K562 (cell line): Measurements from ENCODE around the gene TMEM19. TPM values are rescaled to one million over a fixed set of nuclear protein-coding genes. Genes with fewer than 3 reads are reported as not detected.

ENCODE experiments used
- ATAC-seq: fragments of 200-7000 bp; cut with Tn5 transposase; 3 replicates; pipeline ENCODE4 v1.9.1; 2020; ENCODE audit warnings: moderate library complexity
- BruUV-seq: library from RNA; stranded (reverse); fragments of 400-500 nt; replicated peaks from 2 replicates; lab custom pipeline; 2021; lab: Mats Ljungman, UMichigan
- CTCF ChIA-PET: fragments of 300-600 bp; formaldehyde crosslinking; extraction: SDS; loops from one replicate; lab custom pipeline; 2021; ENCODE audit warnings: low intra/inter-chr PET ratio; lab: Yijun Ruan, JAX
- POLR2A ChIA-PET: fragments of 300-600, 350-650 bp; sonication (Branson Sonifier 250); formaldehyde crosslinking; extraction: SDS; loops from one replicate; lab custom pipeline; 2021; ENCODE audit warnings: antibody characterized with exemption, inconsistent platforms; lab: Yijun Ruan, JAX
- DNase-seq, 4 experiments: peaks; one replicate each; pipeline versions ENCODE4 v3.0.0 to v3.0.0-alpha.2; 2011 to 2018; ENCODE audit warnings: low spot score in 3 of 4, mixed read lengths in 3 of 4; ENCODE audit errors: extremely low read depth in 1 of 4
- FAIRE-seq: peaks from 2 replicates; lab custom pipeline; 2011; peaks lifted over from hg19 to GRCh38; lab: Jason Lieb, UNC
- H2AFZ ChIP-seq: 2 replicates; pipeline ENCODE4 v1.6.0; 2011; ENCODE audit warnings: low read depth, low read length, control low read depth, inconsistent platforms
- H3K27ac ChIP-seq: fragments of 200-600 bp; 3 replicates; pipeline ENCODE4 v1.8.0; 2011; ENCODE audit warnings: low read depth, mild to moderate bottlenecking, control low read depth, inconsistent platforms, low read length, moderate library complexity, mixed read lengths; ENCODE audit errors: extremely low read depth
- H3K27me3 ChIP-seq, 2 experiments: fragments of 300-600 bp in 1 of 2; 2 replicates in 1 of 2; 3 replicates in 1 of 2; pipeline versions ENCODE4 v1.6.0 to v1.8.0; 2011; ENCODE audit warnings: inconsistent platforms in 2 of 2, low read length in 2 of 2, mild to moderate bottlenecking in 1 of 2, mixed read lengths in 1 of 2, moderate library complexity in 1 of 2; ENCODE audit not compliant: control insufficient read depth in 2 of 2, insufficient read depth in 2 of 2
- H3K36me3 ChIP-seq: fragments of 300-600 bp; 3 replicates; pipeline ENCODE4 v1.8.0; 2011; ENCODE audit warnings: mild to moderate bottlenecking, low read length, inconsistent platforms; ENCODE audit not compliant: control insufficient read depth, insufficient read depth
- H3K4me1 ChIP-seq, 2 experiments: fragments of 200-600 bp in 1 of 2; replicated peaks in 1 of 2; 2 replicates in 1 of 2; 3 replicates in 1 of 2; pipeline versions ENCODE4 v1.5.1 to v1.8.0; 2011; ENCODE audit warnings: inconsistent platforms in 2 of 2, low read length in 2 of 2, mild to moderate bottlenecking in 1 of 2, mixed read lengths in 1 of 2, moderate library complexity in 1 of 2; ENCODE audit not compliant: control insufficient read depth in 2 of 2, insufficient read depth in 2 of 2
- H3K4me2 ChIP-seq: 2 replicates; pipeline ENCODE4 v1.6.1; 2011; ENCODE audit warnings: low read length, control low read depth, inconsistent platforms, mixed read lengths; ENCODE audit not compliant: insufficient read depth
- H3K4me3 ChIP-seq: fragments of 200-600 bp; sonication (generic), shearing (Covaris generic); 2 replicates; pipeline ENCODE4 v1.5.1; 2016; ENCODE audit warnings: control low read depth, inconsistent platforms
- H3K79me2 ChIP-seq: fragments of 200-600 bp; 3 replicates; pipeline ENCODE4 v1.8.0; 2011; ENCODE audit warnings: low read length, inconsistent platforms; ENCODE audit not compliant: control insufficient read depth, insufficient read depth
- H3K9ac ChIP-seq, 2 experiments: 2 replicates each; pipeline versions ENCODE4 v1.6.0 to v1.6.1; 2011; ENCODE audit warnings: low read depth in 2 of 2, low read length in 2 of 2, control low read depth in 1 of 2, inconsistent platforms in 1 of 2, mild to moderate bottlenecking in 1 of 2, mixed read lengths in 1 of 2; ENCODE audit not compliant: insufficient read depth in 1 of 2
- H3K9me1 ChIP-seq: one replicate; pipeline ENCODE4 v1.6.0; 2011; ENCODE audit warnings: inconsistent platforms, mild to moderate bottlenecking, low read length, moderate library complexity; ENCODE audit not compliant: control insufficient read depth, insufficient read depth
- H3K9me3 ChIP-seq: replicated peaks from 2 replicates; pipeline ENCODE4 v1.5.1; 2011; ENCODE audit warnings: low read depth, low read length, inconsistent platforms; ENCODE audit not compliant: control insufficient read depth, insufficient read depth
- H4K20me1 ChIP-seq: replicated peaks from 2 replicates; pipeline ENCODE4 v1.6.1; 2011; ENCODE audit warnings: low read length, inconsistent platforms, mixed read lengths; ENCODE audit not compliant: control insufficient read depth, insufficient read depth
- C11orf30 ChIP-seq: fragments of 450-650 bp; IDR thresholded peaks from 2 replicates; pipeline ENCODE4 v1.6.1; 2016; ENCODE audit warnings: low read depth, mild to moderate bottlenecking
- MECOM ChIP-seq: fragments of 250-450 bp; sonication (Bioruptor Pico); IDR thresholded peaks from 2 replicates; pipeline ENCODE4 v1.8.0; 2022; ENCODE audit warnings: inconsistent platforms
- POLR2B ChIP-seq: fragments of 450-650 bp; IDR thresholded peaks from 2 replicates; pipeline ENCODE4 v1.6.1; 2018; ENCODE audit warnings: low read depth; ENCODE audit not compliant: partially characterized antibody
- PTRF ChIP-seq: fragments of 450-650 bp; IDR thresholded peaks from 2 replicates; pipeline ENCODE4 v1.6.1; 2016; ENCODE audit warnings: mild to moderate bottlenecking, missing genetic modification characterization, missing compliant biosample characterization
- PYGO2 ChIP-seq: fragments of 450-650 bp; IDR thresholded peaks from 2 replicates; pipeline ENCODE4 v1.6.1; 2016; ENCODE audit warnings: mild to moderate bottlenecking, missing genetic modification characterization, moderate library complexity, missing compliant biosample characterization
- RBM25 ChIP-seq: fragments of 200-400 bp; formaldehyde crosslinking; IDR thresholded peaks from 2 replicates; pipeline ENCODE4 v1.6.1; 2018; ENCODE audit warnings: low read length, low read depth, moderate library complexity; ENCODE audit not compliant: severe bottlenecking
- ZNF121 ChIP-seq: sonication (generic); formaldehyde crosslinking; conservative IDR thresholded peaks from 2 replicates; pipeline ENCODE4 v1.8.0; 2022; ENCODE audit warnings: missing genetic modification reagents
- ZNF316 ChIP-seq: fragments of 450-650 bp; IDR thresholded peaks from 2 replicates; pipeline ENCODE4 v1.6.1; 2016
- WGBS: fragments of 100-300 bp; shearing (Covaris generic); methylation state at CpG from one replicate; pipeline ENCODE4 v1.1.6; 2016; ENCODE audit warnings: low coverage, mixed read lengths; ENCODE audit not compliant: insufficient coverage; ENCODE audit errors: missing lambda C conversion rate; 5-methylcytosine and 5-hydroxymethylcytosine counted together
- in situ Hi-C: fragments of 300-500 bp; cut with MboI; formaldehyde crosslinking; loops from 4 replicates; pipeline ENCODE4 v1.15.0; 2018; ENCODE audit warnings: inconsistent platforms, mixed read lengths
- intact Hi-C: fragments of 100-400 bp; cut with micrococcal nuclease; formaldehyde crosslinking; loops from 2 replicates; pipeline ENCODE4 v1.14.2; 2022
- polyA plus RNA-seq, 8 experiments: library from polyadenylated mRNA; depleted of rRNA in 4 of 8; stranded (reverse) in 5 of 8; unstranded in 3 of 8; fragments of >200 nt; fragmentation: Nextera tagmentation in 2 of 8; fragmentation: Illumina TruSeq in 1 of 8; extraction: Ambion mirVana in 2 of 8; extraction: Trizol in 1 of 8; gene quantifications; 2 replicates each; pipeline versions ENCODE4 v1.2.1 to v1.2.3, GENCODE V29; 2011 to 2014; ENCODE audit warnings: inconsistent platforms in 1 of 8, missing spikeins in 1 of 8
- total RNA-seq, 7 experiments: library from RNA; depleted of rRNA in 6 of 7; stranded (reverse); fragments of >200 nt in 6 of 7; fragmentation: Illumina TruSeq in 2 of 7; extraction: Trizol in 2 of 7; gene quantifications; 2 replicates each; pipeline versions ENCODE4 v1.2.1 to v1.2.3, GENCODE V29; 2011 to 2021; ENCODE audit warnings: low replicate concordance in 1 of 7
- TF ChIP-seq, protein P1 (sequence below), 3 experiments: fragments of 200-800 bp in 1 of 3; fragments of 250-450 bp in 1 of 3; fragments of 450-650 bp in 1 of 3; sonication (Bioruptor Pico) in 1 of 3; sonication (Bioruptor generic) in 1 of 3; formaldehyde crosslinking in 1 of 3; IDR thresholded peaks; 2 replicates each; pipeline versions ENCODE4 v1.6.1 to v1.8.0; 2016 to 2022; ENCODE audit warnings: mild to moderate bottlenecking in 2 of 3, missing genetic modification characterization in 2 of 3, missing compliant biosample characterization in 1 of 3, moderate library complexity in 1 of 3
- TF ChIP-seq, protein P2 (sequence below): IDR thresholded peaks from 3 replicates; pipeline ENCODE4 v1.6.1; 2011; ENCODE audit warnings: borderline replicate concordance, mild to moderate bottlenecking, moderate library complexity; ENCODE audit not compliant: insufficient read length; ENCODE audit errors: extremely low read depth
- TF ChIP-seq, protein P3 (sequence below): fragments of 450-650 bp; conservative IDR thresholded peaks from 2 replicates; pipeline ENCODE4 v1.6.1; 2016; ENCODE audit warnings: missing genetic modification characterization, low read depth, mild to moderate bottlenecking, missing compliant biosample characterization, moderate library complexity

The TMEM19 gene
- total and polyA plus RNA-seq, 9 of the 15 experiments (the other 6 are each of a cell fraction or from before 2014, with no cell fraction given), result 8.2 to 24.2 (median 17.2) TPM

DNA sequence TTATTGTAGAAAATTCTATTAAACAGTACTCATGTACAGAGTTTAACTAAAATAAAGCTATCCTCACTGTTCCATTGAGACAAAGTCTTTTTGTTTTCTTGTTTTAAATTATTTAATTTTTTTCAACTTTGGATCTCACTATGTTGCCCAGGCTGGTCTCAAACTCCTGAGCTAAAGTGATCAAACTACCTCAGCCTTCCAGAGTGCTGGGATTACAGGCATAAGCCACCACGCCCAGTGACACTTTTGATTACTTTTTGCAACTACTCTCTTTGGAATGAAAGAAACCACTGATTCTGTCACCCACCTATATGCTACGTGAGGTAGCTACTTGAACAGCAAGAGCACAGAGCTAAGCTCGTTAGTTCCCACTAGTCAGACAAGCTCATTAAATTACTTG, 39.4 kb upstream of the TMEM19 start:
- intact Hi-C loops (no loop called here), in situ Hi-C loops (loop anchor here (10.0 kb wide), 1 partner anchor 98 kb away; no protein-coding TSS in a partner anchor)
- Histone ChIP-seq H3K27me3 (no peaks in the 10 kb centered on the region), H3K27ac (no peak overlapping the region), H4K20me1 (no peaks in the 10 kb centered on the region), H3K9ac (no peak overlapping the region), H3K79me2 (peaks cover 35% of the 10 kb centered on the region), H3K9me1 (peaks cover 3% of the 10 kb centered on the region), H3K4me1 (peaks cover 0 to 4% of the 10 kb centered on the region in 2 experiments; a peak in 2 of 5 replicates), H3K9me3 (no peaks in the 10 kb centered on the region), H3K4me2 (no peak overlapping the region), H3K4me3 (no peak overlapping the region), H3K36me3 (peaks cover 93% of the 10 kb centered on the region), H2AFZ (no peak overlapping the region)
- POLR2A ChIA-PET, result interaction anchor here (0.6 to 3.8 kb wide), 4 partner anchors 10 to 31 kb away, joined by 3 to 18 read pairs (median 4); partner anchors contain the start of genes THAP2 and ZFC3H1
- WGBS, result 90% methylated on average over 3 of the region's 3 CpGs
- no TSS peak for BruUV-seq
- CTCF ChIA-PET, result no interaction called here
- no peak for TF ChIP-seq ZNF316
- TF ChIP-seq, protein P1, sequence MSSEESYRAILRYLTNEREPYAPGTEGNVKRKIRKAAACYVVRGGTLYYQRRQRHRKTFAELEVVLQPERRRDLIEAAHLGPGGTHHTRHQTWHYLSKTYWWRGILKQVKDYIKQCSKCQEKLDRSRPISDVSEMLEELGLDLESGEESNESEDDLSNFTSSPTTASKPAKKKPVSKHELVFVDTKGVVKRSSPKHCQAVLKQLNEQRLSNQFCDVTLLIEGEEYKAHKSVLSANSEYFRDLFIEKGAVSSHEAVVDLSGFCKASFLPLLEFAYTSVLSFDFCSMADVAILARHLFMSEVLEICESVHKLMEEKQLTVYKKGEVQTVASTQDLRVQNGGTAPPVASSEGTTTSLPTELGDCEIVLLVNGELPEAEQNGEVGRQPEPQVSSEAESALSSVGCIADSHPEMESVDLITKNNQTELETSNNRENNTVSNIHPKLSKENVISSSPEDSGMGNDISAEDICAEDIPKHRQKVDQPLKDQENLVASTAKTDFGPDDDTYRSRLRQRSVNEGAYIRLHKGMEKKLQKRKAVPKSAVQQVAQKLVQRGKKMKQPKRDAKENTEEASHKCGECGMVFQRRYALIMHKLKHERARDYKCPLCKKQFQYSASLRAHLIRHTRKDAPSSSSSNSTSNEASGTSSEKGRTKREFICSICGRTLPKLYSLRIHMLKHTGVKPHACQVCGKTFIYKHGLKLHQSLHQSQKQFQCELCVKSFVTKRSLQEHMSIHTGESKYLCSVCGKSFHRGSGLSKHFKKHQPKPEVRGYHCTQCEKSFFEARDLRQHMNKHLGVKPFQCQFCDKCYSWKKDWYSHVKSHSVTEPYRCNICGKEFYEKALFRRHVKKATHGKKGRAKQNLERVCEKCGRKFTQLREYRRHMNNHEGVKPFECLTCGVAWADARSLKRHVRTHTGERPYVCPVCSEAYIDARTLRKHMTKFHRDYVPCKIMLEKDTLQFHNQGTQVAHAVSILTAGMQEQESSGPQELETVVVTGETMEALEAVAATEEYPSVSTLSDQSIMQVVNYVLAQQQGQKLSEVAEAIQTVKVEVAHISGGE (CRISPR knock-in tag; IDR thresholded peaks at IDR 0.05), result no peak
- TF ChIP-seq RBM25, result peak; percentile 30
- TF ChIP-seq PTRF (tag), result no peak
- TF ChIP-seq C11orf30, result no peak
- TF ChIP-seq, protein P2, sequence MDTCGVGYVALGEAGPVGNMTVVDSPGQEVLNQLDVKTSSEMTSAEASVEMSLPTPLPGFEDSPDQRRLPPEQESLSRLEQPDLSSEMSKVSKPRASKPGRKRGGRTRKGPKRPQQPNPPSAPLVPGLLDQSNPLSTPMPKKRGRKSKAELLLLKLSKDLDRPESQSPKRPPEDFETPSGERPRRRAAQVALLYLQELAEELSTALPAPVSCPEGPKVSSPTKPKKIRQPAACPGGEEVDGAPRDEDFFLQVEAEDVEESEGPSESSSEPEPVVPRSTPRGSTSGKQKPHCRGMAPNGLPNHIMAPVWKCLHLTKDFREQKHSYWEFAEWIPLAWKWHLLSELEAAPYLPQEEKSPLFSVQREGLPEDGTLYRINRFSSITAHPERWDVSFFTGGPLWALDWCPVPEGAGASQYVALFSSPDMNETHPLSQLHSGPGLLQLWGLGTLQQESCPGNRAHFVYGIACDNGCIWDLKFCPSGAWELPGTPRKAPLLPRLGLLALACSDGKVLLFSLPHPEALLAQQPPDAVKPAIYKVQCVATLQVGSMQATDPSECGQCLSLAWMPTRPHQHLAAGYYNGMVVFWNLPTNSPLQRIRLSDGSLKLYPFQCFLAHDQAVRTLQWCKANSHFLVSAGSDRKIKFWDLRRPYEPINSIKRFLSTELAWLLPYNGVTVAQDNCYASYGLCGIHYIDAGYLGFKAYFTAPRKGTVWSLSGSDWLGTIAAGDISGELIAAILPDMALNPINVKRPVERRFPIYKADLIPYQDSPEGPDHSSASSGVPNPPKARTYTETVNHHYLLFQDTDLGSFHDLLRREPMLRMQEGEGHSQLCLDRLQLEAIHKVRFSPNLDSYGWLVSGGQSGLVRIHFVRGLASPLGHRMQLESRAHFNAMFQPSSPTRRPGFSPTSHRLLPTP, result no peak
- TF ChIP-seq MECOM (CRISPR knock-in tag), result no peak
- no peak for TF ChIP-seq PYGO2
- TF ChIP-seq, protein P3, sequence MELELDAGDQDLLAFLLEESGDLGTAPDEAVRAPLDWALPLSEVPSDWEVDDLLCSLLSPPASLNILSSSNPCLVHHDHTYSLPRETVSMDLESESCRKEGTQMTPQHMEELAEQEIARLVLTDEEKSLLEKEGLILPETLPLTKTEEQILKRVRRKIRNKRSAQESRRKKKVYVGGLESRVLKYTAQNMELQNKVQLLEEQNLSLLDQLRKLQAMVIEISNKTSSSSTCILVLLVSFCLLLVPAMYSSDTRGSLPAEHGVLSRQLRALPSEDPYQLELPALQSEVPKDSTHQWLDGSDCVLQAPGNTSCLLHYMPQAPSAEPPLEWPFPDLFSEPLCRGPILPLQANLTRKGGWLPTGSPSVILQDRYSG, result no peak
- TF ChIP-seq ZNF121, result peak; percentile 90
- no peak for TF ChIP-seq POLR2B
- ATAC-seq (no peak), FAIRE-seq (no peak), DNase-seq (no peak)
